ENCODE data around the gene ADO.
"Not testable (repeated sequence)": the region's sequence is repeated elsewhere in the genome, so short reads cannot be mapped to it uniquely, and the experiment has no call there.

ADO gene

GRCh38 chr10:62804356-62805230 lies at the start of gene ADO:
ADO (plus strand) TSS chr10:62804720; CDS start chr10:62805060, 340 bp downstream.
- peak; percentile 58 to 94 (median 89) for DNase-seq

DNA sequence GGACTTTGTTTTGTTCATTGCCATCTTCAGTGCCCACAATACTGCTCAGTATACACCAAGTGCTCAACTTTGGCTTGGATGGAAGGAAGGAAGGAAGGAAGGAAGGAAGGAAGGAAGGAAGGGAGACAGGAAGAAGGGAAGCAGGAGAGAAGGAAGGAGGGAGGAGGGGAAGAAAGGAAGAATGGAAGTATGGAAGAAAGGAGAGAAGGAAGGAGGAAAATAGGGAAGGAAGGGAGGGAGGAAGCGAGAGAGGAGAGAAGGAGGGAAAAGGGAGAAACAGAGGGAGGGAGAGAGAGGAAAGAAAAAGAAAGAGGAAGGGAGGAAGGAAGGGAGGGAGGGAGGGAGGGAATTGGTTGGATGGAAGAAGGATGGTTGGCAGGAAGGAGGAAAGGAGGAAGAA lies 49.6 kb upstream of the ADO start:
- no peak for DNase-seq

DNA sequence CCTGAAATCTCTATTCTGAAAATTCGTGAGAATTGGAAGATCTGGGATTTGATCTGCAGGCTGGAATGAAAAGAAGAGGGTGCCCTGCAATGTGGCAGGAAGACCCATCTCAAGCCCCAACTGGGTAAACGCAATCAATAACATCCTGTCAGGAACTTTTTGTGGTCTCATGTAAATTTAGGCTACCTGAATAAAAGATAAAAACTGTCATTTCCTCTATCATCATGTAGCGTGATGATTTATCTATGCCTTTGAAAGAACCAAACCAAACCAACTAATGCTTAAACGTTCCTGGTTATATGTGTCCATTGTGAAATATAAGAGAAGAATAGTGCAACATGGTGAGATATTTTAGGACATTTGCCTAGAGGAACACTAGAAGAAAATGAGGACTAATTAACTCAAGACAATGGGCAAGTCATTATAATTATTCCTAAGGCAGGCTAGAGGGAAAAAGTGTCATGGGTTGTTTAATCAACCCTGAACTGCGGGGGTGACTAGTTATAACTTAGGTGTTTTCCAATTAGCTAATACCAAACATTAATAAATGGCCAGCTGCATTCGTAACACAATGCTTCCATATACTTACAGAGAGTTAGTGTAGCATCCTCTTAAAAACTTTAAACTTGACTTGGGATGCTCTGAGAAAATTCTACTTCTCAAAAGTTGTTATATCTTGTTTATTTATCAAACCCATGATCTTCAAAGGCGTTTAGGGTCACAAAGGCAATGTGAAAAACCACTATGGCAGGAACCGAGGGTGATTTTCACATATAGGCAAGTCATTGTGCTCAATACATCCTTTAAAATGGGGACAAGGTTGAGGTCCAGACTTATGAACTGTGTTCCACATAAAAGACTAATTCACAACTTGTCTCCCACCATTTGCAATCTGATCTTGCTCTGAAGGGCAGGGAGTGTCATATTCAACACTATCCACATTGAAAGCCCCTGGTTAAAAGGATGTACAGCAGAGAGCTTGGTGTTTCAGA lies 48.6 kb upstream of the ADO start:
- DNase-seq = no peak

DNA sequence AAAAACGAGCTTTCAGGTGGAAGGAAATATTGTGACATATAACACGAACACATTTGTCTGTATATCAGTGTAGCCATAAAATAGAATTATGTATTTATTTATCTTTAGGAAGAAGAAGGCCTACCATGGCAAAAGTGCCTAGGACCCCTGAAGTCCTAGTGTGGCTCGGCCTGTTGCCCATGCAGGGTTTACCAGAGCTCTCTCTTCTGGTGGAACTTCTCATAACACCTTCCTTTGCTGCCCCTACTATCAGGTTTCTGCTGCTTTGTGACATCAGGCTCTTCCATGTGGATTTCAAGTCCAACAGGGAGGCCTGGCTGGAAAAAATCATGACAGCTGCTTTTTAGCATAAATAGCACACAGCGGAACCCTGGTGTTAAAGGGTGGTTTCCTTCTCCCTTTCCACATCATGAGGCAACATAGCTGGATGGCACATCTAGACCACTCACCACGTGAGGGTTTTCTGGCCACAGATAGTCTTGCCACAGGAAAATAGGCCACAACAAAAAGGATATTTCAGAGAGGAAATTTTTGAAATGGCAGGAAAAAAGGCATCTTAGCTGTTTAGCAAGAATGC lies 44.8 kb upstream of the ADO start:
- DNase-seq = no peak

DNA sequence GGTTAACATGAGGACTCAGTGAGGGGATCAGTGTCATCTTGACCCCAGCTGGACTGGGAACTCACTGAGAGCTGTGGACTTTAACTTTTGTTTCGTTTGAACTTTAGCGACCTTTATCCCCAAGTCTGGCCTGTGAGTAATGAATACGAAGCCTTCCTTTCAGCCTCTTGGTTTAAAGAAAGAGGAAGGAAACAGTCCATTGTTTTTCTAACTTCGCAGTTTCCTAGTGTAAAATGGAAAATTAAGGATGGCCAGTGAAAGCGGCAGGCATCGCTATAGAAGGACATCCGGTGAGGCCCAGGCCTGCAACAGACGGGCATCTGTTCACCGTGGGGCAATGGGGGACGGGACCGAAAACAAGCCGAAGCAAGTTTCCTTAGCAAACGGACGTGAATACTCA lies 44.1 kb upstream of the ADO start:
- DNase-seq = peak in 2 of 58 donors; percentile 5 to 9

DNA sequence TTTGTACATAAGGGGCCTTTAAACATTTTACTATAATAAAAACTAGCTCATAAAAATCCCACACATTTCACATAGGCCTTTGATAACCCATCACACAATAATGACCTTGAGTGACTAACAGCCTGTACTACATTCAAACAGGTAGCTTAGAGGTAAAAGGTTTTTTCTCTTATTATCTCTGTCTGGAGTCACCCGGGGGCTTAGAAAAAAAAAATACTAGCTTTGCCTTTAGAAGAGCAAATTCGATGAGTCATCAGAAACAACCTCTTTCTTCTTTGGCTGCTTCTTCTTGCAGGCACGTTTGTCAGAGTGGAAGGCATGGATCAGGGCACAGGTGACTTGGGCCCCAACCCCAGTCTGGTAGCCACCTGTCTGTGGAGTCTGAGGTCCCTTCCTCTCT lies 43.4 kb upstream of the ADO start:
- DNase-seq = no peak

- DNase-seq = no peak
Measured at GRCh38 chr10:62763155-62763554, 41.4 kb upstream of the ADO start.

DNA sequence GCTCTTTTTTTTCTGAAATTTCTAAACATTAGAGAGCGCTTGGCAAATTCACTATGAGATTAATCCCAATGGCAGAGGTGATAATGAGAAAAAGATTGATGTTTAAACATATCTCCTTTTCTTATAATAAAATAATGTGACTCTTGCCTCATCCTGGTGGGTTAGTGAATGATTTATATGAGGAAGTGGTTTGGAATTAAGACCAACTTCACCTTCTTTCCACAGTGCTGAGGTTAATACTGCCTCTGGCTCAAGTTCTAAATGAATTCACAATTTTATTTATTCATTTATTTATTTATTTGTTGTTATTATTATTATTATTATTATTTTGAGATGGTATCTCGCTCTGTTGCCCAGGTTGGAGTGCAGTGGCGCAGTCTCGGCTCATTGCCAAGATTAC lies 40.5 kb upstream of the ADO start:
- DNase-seq = no peak

DNA sequence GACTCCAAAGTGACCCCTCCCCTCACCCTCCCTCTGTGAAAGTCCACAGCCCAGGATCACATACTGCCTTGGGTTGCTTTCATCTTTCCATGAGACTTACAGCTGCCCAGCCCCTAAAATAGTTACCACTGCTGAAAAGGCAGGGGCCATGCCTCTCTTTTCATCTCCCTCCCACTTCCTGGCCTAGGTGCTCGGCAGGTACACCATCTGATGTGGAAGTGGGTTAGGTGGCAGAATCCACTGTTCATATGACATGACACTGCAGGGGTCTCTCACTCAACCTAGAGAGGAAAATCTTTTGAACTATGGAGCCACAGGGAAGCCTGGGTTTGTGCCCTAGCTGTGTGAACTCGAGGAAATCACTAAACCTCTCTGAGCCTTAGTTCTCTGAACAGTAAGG lies 38.8 kb upstream of the ADO start:
- DNase-seq = no peak

DNA sequence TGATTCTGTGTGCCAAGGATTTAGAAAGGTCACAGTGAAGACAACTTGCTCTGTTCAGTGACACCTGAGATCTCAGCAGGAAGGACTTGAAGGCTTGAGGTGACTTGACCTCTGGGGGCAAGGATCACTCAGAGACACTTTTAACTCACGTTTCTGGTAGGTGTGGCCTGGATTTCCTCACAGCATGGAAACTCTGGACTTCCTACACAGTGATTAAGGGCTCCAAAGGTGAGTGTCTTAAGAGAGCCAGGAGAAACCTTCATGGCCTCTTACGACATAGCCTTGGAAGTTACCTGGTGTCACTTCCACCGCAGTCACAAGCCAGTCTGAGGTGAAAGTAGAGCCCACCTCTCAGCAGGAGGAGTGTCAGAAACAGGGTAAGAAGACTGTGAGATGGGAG lies 38.1 kb upstream of the ADO start:
- no peak for DNase-seq

DNA sequence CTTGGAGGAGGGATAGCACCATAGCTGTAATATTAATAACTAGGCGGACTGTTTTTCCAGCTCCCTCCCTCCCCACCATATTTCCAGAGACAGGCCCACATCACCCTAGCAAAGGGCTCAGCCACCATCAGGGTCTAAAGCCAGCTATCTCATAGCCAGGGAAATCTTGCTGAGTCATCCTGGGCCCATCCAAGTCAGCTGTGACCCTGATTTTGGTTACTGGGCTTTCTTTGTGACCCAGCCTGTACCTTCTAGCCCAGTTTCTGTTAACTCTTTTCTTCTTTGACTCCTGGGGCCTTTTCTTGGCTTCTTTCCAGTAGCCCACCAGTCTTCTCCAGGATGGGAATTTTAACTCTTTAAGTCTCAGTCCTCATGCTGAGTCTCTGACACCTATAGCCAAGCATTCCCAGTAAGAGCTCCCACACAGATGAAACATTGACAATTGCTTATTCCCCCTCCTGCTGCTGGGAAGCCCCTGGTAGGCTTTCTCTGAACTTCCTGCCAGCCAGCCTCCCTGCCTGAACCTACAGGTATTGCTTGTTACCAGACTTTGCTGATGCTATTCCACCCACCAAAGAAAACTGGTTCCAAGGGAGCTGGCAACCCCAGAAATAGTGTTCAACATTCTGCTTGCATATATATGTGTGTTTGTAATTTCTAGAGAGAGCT lies 34.8 kb upstream of the ADO start:
- DNase-seq = peak in 2 of 58 donors; percentile 3 to 32

GRCh38 chr10:62772186-62772974 lies 32.1 kb upstream of the ADO start:
- no peak for DNase-seq

DNA sequence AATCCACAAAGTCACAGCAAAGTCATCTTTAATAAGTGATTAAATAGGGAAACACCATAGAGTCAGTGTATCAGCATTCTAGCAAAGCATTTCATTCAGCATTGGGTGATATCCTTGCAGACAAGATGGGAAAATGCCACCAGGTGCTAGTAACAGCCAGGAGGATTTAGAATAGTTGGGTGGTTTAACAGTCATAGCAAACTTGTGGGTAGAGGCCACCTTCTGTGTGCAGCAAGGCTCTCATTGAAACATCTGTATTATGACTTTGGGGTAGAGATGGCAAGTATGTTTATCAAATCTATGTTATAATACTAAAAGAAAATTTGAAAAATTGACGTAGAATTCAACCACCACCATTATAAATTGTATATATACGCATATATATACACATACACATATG lies 26.4 kb upstream of the ADO start:
- no peak for DNase-seq

GRCh38 chr10:62779487-62780248 lies 24.9 kb upstream of the ADO start:
- no peak for DNase-seq

- not testable (repeated sequence) for DNase-seq
Measured at GRCh38 chr10:62784537-62784936, 20.0 kb upstream of the ADO start.

- DNase-seq = not testable (repeated sequence)
Measured at GRCh38 chr10:62788285-62788684, 16.2 kb upstream of the ADO start.

- DNase-seq = no peak
Measured at GRCh38 chr10:62788861-62789467, 15.6 kb upstream of the ADO start.

GRCh38 chr10:62790019-62790555 lies 14.4 kb upstream of the ADO start:
- peak in 1 of 58 donors; percentile 41 for DNase-seq

- no peak for DNase-seq
Measured at GRCh38 chr10:62790571-62790970, 13.9 kb upstream of the ADO start.

Measured in anterior cingulate cortex (tissue), 58 donors.